ENCODE results near the gene CHST6. TPM values are rescaled to one million over a fixed set of nuclear protein-coding genes. Genes with fewer than 3 reads are reported as not detected.

CHST6 gene
- total and polyA plus RNA-seq, 9 donors: 1.6 to 6.9 (median 2.8) TPM

- peaks cover 4% of the 10 kb centered on the region for H3K4me1 ChIP-seq (ENCODE audit: control insufficient read depth, insufficient read depth, low read length)
- no peaks in the 10 kb centered on the region for H3K27me3 ChIP-seq (ENCODE audit: control insufficient read depth, insufficient read depth, low read length)
- WGBS (ENCODE audit: insufficient coverage): 83% methylated on average over 3 of the region's 4 CpGs
- H3K4me3 ChIP-seq (ENCODE audit: low read length): no peak overlapping the region
- H3K36me3 ChIP-seq (ENCODE audit: control insufficient read depth, insufficient read depth, low read length): no peaks in the 10 kb centered on the region
- no peak for DNase-seq
- no peak overlapping the region for H3K27ac ChIP-seq (ENCODE audit: low read length)
- no peaks in the 10 kb centered on the region for H3K9me3 ChIP-seq (replicated peaks; ENCODE audit: control insufficient read depth, low read depth, low read length)
Observed at GRCh38 chr16:75423723-75424104, 71.5 kb downstream of the CHST6 start.

Other genes starting within 250 kb of the CHST6 start
- gene BCAR1, start 243.8 kb downstream of the CHST6 start, total RNA-seq: 33.4 TPM
- 10 to 100 TPM; 39.7 to 67.4 (median 56.9) TPM for gene BCAR1, start 243.8 kb downstream of the CHST6 start, polyA plus RNA-seq (ENCODE audit: insufficient read depth in 1 of 8, insufficient read length in 8 of 8, low replicate concordance in 1 of 8)
- gene CFDP1, start 61.9 kb downstream of the CHST6 start, total RNA-seq: 83.7 TPM
- gene CFDP1, start 61.9 kb downstream of the CHST6 start, polyA plus RNA-seq (ENCODE audit: insufficient read depth in 1 of 8, insufficient read length in 8 of 8, low replicate concordance in 1 of 8): 100 to 1,000 TPM in 3 of 8 donors, 10 to 100 TPM in 5; 82.5 to 132 (median 93.2) TPM
- 19.1 TPM for gene TMEM170A, start 30.8 kb downstream of the CHST6 start, total RNA-seq
- 10 to 100 TPM; 12.3 to 24.8 (median 16.4) TPM for gene TMEM170A, start 30.8 kb downstream of the CHST6 start, polyA plus RNA-seq (ENCODE audit: insufficient read depth in 1 of 8, insufficient read length in 8 of 8, low replicate concordance in 1 of 8)
- gene CHST5, start 40.7 kb upstream of the CHST6 start, total RNA-seq: 0.22 TPM
- 1 to 10 TPM in 1 of 8 donors, under 1 TPM in 6, not detected in 1; 0.04 to 1.1 (median 0.25) TPM for gene CHST5, start 40.7 kb upstream of the CHST6 start, polyA plus RNA-seq (ENCODE audit: insufficient read depth in 1 of 8, insufficient read length in 8 of 8, low replicate concordance in 1 of 8)
- gene TMEM231, start 60.8 kb upstream of the CHST6 start, total RNA-seq: 6.3 TPM
- gene TMEM231, start 60.8 kb upstream of the CHST6 start, polyA plus RNA-seq (ENCODE audit: insufficient read depth in 1 of 8, insufficient read length in 8 of 8, low replicate concordance in 1 of 8): 1 to 10 TPM; 6.2 to 9.1 (median 8.1) TPM
- 122 TPM for gene GABARAPL2, start 70.9 kb upstream of the CHST6 start, total RNA-seq
- gene GABARAPL2, start 70.9 kb upstream of the CHST6 start, polyA plus RNA-seq (ENCODE audit: insufficient read depth in 1 of 8, insufficient read length in 8 of 8, low replicate concordance in 1 of 8): 100 to 1,000 TPM; 126 to 146 (median 134) TPM
- gene ADAT1, start 127.8 kb upstream of the CHST6 start, total RNA-seq: 23.8 TPM
- 10 to 100 TPM; 19.7 to 38.6 (median 29.2) TPM for gene ADAT1, start 127.8 kb upstream of the CHST6 start, polyA plus RNA-seq (ENCODE audit: insufficient read depth in 1 of 8, insufficient read length in 8 of 8, low replicate concordance in 1 of 8)
- 118 TPM for gene KARS1, start 152.2 kb upstream of the CHST6 start, total RNA-seq
- 100 to 1,000 TPM; 112 to 127 (median 115) TPM for gene KARS1, start 152.2 kb upstream of the CHST6 start, polyA plus RNA-seq (ENCODE audit: insufficient read depth in 1 of 8, insufficient read length in 8 of 8, low replicate concordance in 1 of 8)
- 53.1 TPM for gene TERF2IP, start 152.3 kb upstream of the CHST6 start, total RNA-seq
- gene TERF2IP, start 152.3 kb upstream of the CHST6 start, polyA plus RNA-seq (ENCODE audit: insufficient read depth in 1 of 8, insufficient read length in 8 of 8, low replicate concordance in 1 of 8): 10 to 100 TPM; 58.1 to 75.8 (median 65.0) TPM
- gene CPHXL2, start 181.6 kb upstream of the CHST6 start, total RNA-seq: not detected
- under 1 TPM in 2 of 8 donors, not detected in 6; 0.10 to 0.15 TPM for gene CPHXL2, start 181.6 kb upstream of the CHST6 start, polyA plus RNA-seq (ENCODE audit: insufficient read depth in 1 of 8, insufficient read length in 8 of 8, low replicate concordance in 1 of 8)
- gene DUXB, start 206.0 kb upstream of the CHST6 start, total RNA-seq: not detected
- not detected for gene DUXB, start 206.0 kb upstream of the CHST6 start, polyA plus RNA-seq (ENCODE audit: insufficient read depth in 1 of 8, insufficient read length in 8 of 8, low replicate concordance in 1 of 8)
- gene CPHXL, start 231.0 kb upstream of the CHST6 start, total RNA-seq: not detected
- not detected for gene CPHXL, start 231.0 kb upstream of the CHST6 start, polyA plus RNA-seq (ENCODE audit: insufficient read depth in 1 of 8, insufficient read length in 8 of 8, low replicate concordance in 1 of 8)

Measured in muscle of leg (tissue), 11 donors.